Fibroblast of skin of left biceps (primary cell): Measurements from ENCODE around the gene DISP3.

ENCODE experiments used
- DNase-seq, 2 experiments: peaks; one replicate each; pipeline ENCODE4 v3.0.0-alpha.2; 2013; ENCODE audit warnings: low read depth in 2 of 2

DISP3 gene

DNA sequence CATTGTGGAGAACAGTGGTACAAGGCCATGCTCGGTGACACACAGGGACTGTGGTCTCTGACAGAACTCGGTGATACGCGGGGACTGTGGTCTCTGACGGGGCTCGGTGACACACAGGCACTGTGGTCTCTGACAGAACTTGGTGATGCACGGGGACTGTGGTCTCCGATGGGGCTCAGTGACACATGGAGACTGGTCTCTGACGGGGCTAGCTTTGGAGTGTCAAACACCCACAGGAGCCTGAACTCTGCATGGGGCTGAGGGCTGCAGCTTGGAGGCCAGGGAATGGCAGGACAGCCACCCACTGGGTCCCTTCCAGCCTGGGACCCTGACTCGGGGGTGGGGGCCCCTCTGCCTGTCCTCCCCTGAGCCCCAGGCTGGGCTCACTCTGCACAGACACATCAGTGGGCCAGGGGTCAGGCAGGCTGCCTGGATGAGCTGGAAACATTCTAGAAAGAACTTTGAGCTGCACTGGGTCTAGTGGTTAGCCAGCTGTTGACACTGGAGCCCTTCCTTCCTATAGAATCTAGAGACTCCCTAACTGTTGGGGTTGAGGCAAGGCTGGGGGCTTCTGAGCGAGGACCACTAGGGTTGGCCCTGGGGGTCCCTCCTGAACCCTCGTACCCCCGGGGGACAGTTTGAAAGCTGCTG lies 49.8 kb downstream of the DISP3 start:
- no peak for DNase-seq

DNA sequence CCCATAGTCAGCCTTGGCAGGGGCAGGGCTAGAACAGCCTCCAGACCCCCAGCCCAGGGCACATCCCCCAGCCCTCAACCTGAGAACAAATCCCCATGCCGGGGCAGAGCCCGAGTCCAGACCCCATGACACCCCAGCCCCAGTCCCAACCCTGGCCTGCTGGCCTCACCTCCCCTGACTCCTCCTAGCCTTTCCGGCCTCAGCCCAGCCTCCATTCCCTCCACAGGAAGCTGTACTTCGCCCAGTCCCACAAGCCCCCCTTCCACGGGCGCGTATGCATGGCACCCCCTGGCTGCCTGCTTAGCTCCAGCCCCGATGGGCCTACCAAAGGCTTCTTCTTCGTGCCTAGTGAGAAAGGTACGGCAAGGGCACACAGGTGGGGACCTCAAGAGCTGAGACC lies 50.4 kb downstream of the DISP3 start:
- no peak for DNase-seq

DNA sequence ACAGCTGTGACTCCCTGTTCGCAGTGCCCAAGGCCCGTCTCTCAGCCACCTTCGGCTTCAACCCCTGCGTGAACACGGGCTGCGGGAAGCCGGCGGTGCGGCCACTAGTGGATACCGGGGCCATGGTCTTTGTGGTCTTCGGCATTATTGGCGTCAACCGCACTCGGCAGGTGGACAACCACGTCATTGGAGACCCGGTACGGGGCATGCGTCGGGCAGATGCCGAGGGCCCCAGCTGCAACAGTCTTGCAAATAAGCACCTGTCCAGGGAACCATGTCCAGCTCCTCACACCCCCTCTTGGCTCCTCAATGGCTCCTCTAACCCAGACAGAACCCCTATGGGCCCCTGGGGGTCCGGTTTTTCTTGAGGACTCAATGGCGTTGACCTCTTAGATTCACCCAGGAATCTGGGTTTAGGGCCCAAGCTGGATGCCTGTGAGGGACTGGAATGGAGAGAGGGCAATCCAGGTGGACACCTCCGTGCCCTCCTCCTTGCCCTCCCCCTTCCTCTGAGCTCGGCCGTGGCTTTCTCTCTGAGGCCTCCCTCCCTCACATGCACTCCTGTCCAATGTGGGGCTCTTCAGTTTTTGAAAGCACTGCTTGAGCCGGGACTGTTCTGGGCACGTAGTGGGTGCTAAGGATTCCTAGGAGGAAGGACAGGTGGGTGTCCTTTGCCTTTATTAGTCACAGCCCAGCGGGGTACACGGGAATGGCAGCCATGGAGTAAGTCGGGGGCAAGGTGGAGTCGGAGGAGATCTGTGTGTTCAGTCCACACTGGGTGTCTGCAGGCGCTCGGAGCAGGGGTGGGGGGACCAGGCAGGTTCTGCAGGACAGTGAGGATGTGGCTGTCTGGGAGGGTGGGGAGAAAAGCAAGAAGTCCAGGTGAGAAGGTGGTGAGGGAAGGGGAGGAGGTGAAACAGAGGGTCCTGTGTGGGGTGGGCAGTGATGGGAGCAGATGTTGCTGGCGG lies 51.1 kb downstream of the DISP3 start:
- no peak for DNase-seq

DNA sequence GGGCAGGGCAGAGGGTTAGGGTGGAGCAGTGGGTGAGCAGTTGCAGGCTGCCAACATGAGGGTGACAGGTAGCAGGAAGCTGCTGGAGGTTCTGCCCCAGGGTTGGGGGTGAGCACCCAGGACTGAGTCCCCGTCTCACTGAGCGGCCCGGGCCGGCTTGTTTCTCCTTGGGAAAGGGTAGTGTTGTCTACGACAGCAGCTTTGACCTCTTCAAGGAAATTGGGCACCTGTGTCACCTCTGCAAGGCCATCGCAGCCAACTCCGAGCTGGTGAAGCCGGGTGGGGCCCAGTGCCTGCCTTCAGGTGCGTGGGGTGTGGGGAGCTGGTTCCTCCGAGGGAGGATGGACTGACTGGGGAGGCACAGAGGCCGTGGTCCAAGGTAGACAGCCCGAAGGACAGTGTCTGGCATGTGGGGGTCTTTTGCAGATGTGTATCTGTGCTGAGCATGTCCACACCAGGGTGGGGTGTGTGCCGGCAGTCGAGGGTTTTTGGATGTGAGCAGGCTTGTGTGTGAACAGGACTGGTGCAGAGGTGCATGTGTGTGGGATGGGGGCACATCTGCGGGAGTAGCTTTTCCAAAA lies 51.9 kb downstream of the DISP3 start:
- no peak for DNase-seq

DNA sequence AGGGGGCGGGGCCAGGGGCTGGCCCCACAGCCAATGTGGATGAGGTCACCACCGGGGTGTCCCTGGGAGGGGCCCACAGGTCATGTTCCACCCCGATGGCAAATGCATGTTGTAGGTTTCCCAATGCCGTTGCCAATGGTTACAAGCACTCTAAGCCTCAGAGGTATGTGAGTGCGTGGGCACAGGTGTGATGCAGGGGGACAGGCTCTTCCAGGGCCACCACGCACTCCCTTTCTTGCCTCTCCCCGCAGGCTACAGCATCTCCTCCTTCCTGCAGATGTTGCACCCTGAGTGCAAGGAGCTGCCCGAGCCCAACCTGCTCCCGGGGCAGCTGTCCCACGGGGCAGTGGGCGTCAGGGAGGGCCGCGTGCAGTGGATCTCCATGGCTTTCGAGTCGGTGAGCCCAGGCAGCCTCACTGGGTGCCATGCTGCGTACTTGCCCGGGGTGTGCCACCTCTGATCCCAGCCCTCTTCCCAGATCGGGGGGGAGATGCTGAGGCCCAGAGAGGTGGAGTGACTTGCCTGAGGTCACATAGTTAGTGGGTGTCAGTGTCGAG lies 52.4 kb downstream of the DISP3 start:
- DNase-seq, result no peak

DNA sequence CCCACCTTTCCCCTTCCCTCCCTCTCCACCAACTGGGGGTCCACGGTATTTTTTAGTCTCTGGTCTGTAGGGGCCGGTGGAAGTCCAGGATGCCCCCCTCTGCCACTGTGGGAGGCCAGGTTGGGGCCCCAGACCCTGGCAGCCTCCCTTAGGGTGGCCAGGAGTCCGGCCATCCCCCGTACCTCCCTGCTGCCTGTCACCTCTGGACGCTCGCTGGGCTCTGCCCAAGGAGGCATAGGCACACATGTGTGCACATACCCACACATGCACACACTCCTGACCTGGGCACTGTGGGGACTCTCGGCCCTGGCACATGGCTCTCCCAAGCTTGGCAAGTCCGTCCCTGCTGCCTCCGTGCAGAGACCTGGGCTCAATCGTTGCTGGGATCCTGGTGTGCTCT lies 53.0 kb downstream of the DISP3 start:
- DNase-seq, result no peak

DNA sequence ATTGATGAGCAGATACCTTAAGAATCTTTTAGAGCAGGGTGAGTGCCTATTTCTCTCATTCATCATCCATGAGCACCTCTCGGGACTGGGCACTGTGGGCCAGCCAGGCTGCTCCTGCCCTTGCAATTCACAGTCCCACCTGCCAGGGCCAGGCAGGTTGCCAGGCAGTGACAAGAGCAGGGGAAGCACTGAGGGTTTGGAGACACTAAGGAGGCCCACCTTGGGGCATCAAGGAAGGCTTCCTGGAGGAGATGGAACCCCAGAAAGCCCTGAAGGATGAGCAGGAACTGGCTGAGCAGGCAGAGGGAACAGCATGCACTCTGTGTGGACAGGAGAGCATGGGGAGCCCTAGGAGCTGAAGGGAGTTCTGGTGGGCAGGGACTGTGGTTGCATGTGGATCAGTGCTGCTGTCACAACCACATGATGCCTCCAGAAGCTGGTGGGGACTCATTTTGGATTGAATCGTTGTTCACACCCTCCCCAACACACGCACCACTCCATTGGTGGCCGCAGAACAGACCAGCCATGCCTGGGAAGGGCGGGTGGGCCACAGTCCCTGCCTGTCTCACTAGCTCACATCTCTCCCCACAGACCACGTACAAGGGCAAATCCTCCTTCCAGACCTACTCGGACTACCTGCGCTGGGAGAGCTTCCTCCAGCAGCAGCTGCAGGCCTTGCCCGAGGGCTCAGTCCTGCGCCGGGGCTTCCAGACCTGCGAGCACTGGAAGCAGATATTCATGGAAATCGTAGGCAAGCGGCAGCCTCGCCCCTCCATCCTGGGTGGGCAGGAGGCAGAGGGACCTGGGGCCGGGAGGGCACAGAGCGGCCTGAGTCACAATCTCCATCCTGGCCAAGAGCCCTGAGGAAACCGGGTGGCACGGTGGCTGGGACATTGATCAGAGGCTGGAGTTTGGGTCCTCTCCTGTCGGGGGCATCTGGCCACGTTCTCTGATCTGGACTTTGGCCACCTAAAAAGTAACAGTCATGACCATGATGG lies 55.1 kb downstream of the DISP3 start:
- no peak for DNase-seq

DNA sequence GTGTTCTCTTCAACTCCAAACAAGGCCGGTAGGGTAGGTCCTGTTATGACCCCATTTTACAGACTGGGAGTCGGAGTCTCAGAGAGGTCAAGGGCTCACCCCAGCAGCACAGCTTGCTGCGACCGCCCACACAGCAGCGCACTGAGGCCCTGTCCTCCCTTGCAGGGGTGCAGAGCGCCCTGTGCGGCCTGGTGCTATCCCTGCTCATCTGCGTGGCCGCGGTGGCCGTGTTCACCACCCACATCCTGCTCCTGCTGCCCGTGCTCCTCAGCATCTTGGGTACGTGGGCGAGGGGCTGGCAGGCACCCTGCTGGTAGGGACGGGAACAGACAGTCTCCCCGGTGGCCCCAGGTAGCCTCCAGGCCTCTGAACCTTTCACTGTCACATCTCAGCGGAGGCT lies 55.9 kb downstream of the DISP3 start:
- DNase-seq, result no peak

DNA sequence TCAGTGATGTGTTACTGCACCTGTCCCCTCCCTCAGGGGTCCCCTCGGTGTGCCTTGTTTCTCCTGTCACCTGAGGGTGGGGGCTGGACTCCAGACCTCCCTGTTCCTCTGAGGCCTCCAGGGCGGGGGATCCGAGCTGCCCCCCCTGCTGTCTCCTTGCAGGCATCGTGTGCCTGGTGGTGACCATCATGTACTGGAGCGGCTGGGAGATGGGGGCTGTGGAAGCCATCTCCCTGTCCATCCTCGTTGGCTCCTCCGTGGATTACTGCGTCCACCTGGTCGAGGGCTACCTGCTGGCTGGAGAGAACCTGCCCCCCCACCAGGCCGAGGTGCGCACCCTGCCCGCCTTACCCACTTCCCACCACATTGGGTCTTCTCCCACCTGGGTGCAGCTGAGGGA lies 56.4 kb downstream of the DISP3 start:
- no peak for DNase-seq

DNA sequence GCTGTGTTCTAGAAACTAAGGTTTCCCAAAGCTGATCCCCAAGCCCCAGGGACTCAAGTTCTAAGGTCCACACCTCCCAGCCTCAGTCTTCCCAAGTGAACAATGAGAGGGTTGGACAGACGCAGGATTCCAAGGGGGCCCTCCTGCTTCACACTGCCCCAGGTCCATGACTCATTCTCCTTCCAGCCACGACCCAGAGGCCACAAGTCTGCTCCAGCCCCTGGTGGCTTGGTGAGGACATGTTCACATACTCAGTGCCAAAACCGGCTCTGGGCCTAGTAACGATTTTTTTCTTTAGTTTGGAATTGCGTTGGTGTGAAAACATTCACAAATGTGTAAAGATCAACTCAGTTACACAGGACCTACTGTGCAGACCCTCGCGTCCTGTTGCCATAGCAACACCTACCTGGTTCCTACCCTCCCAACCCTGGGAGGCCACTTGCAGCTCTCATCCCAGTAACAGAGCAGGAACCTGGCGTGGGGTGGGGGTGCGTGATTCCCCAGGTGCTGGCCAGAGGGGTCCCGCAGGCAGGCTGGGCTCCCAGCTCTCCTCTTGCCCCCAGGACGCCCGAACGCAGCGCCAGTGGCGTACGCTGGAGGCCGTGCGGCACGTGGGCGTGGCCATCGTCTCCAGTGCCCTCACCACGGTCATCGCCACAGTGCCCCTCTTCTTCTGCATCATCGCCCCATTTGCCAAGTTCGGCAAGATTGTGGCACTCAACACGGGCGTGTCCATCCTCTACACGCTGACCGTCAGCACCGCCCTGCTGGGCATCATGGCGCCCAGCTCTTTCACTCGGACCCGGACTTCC lies 57.0 kb downstream of the DISP3 start:
- DNase-seq, result no peak

DNA sequence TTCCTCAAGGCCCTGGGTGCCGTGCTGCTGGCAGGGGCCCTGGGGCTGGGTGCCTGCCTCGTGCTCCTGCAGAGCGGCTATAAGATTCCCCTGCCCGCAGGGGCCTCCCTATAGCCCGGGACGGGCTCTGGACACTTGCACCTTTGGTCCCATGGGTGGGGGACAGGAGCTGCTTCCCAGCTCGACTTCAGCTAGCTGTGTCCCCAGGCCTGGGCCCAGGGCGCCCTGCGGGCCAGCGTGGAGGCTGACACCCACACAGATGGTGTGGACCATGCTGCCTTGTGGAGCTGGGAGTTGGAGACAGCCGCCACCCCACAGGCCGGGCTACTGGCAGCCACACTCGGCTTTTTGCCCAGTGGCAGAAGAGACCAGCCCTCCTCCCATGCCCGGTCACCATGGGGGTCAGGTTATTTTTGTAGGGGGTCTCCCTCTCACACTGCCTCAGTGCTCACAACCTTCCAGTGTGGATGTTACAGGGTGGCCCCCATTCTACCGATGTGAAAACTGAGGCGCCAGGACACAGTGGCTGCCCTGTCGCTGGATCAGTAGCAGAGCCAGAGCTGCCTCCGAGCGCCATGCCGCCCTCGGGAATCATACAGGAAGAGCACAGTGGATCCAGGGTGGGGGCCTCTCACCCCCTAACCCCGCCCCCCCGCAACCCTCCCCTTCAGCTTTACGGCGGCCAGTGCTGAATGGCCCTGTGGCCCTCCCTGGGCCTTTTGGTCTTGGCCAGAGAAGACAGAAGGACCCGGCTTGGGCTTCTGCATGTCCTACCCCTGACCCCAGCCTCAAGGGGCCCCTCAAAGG lies 57.8 kb downstream of the DISP3 start:
- no peak for DNase-seq

DNA sequence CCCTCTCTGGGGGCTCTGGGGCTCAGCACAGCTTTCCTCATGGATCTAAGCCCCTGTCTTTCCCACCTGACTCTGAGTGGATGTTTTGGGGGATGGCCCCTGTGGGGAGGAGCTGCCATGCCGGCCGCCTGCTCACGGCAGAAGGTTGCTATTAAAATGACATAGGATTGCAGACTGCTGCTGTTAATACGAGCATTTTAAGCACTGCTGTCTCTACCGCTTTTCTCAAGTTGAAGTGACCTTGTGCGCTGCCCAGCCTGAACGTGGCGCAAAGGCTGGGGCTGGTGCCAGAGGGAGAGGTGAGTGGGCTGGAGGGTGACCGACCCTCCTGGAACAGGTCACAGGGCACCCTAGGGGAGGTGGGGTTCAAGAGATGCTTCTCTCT lies 58.4 kb downstream of the DISP3 start:
- DNase-seq, result no peak

DNA sequence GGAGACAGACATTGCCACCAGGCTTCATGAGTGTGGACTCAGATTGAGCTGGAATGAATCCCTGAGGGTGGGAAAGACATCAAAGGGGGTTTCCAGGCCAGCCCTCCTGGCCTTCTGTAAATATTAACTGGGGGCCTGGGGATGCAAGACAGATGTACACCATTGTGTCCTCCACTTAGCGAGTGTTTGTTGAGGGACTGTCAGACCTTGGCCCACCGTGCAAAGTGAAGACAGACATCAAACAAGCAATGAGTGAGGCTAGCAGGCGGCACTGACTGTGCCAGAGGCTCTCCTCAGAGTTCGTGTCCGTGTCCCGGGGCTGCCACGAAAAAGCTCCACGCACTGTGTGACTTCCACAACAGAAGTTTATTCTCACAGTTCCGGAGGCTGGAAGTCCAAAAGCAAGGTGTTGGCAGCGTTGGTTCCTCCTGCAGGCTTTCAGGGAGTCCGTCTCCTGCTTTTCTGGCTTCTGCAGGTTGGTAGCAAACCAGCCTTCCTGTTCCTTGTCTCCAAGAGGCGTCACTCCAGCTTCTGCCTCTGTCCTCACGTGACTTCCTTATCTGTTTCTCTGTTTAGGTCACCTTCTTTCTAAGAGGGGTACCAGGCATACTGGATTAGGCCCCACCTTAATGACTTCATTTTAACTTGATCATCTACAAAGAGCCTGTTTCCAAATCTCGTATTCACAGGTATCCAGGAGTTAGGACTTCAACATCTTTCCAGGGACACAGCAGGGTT lies 59.1 kb downstream of the DISP3 start:
- no peak for DNase-seq

DNA sequence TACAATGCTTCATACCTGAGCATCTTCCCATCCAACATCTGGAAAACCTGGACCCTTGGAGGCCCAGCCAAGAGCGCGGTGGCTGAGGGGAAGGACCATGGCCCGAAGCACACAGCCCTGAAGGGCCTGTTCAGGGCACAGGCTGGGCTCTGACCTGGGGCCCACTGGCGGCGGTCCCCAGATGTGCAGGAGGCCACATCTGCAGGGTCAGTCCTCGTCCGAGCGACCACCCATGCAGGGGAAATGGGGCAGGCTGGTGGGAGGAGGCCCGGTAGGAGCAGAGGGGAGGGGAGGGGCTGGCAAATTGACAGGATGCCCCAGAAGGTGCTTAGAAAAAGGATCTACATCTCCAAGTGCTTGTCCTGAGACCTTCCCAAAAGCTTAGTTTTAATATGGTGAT lies 59.9 kb downstream of the DISP3 start:
- DNase-seq, result no peak

DNA sequence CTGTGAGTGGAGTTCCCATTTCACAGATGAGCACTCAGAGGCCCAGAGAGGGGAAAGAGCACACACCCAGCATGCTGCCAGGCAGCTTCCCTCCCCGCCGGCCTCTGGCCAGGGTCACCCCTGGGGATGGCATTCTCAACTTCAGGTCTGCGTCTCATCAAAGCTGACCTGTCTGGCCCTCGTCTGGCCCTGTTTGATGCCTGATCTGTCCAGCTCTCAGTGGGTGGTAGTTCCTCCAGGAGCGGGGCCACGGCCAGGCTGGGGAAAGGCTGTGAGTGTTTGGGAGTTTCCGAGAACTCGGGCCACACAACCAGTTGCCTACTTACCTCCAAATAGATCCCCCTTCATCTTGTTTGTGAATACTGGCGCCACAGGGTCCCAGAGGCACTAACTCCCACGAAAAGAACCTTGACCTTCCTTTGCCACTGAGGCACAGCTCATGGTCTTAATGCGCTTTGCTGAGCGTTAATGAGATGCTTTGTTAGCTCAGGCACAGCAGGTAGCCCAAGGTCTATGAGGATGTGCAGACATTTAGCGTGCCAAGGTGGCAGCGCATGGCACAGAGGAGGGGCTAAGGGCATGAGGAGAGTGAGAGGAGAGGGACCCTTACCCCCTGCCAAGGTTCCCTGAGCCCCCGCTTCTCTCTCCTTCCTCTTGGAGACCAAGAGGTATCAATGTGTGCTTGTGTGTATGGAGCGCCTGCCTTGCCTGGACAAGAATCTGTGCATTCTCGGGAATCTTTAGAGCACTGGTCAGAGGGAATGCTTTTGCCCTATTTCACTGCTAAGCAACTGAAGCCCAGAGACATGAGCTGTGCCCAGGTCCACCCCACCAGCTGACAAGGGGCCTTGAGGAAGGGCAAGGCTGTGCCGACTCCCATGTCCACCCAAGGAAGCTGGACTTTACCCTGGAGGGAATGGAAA lies 61.2 kb downstream of the DISP3 start:
- no peak for DNase-seq

DNA sequence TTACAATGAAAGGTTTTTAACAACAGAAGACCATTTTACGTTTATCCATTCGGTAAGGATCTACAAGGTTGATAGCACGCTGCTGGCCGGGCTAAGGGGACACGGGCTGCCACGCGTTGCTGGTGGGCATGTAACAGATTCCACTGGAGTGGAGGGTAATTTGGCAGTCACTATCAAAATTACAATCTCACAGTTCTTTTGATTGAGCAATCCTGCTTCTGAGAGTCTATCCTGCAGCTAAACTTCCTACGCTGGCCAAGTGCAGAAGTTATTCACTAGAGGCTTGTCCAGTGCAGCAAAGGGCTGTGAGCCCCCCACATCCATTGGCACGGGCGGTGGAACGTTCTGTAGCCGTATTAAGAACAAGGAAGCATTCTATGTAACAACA lies 61.8 kb downstream of the DISP3 start:
- DNase-seq, result no peak

DNA sequence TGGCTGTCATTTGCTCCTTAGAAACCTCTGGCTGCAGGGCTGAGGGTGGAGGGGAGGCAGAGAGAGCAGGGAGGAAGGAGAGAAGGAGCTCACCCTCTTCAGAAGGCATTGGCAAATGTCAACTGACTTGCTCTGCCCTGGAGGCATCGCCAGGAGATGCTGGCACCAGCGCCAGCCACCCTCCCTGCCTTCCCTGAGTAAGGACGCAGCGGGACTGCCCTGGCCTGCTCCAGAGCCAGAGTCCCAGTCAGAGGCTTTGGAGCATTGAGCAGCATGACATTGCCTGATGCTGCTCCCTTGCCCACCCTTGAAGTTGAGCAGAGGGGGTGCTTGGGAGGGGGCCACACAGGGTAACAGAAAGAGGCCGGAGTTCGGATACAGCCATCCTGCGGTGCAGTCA lies 62.3 kb downstream of the DISP3 start:
- no peak for DNase-seq

DNA sequence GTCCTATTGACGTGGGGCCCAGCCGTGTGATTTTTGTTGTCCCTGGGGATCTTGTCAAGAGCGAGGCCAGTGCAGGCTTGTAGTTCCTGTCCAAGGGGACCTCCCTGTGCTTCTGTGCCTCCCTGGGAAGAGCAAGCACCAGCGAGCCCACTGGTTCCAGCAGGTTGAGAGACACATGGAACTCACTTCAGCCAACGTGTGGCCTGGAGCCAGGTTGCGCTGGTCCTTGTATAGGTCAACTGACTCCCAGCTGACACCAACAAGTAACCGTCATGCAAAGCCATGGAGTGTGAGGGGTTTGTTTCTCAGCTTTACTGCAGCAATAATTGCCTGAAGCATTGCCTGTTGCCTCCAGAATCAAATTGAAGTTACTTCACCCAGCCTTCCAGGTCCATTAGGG lies 63.0 kb downstream of the DISP3 start:
- no peak for DNase-seq
